Embryonic facial prominence (tissue), 1 donor: ENCODE measurements around the gene BCL2L11.
"Not testable (repeated sequence)": the region's sequence is repeated elsewhere in the genome, so short reads cannot be mapped to it uniquely, and the experiment has no call there.

ENCODE experiments used
- DNase-seq: peaks from one replicate; pipeline ENCODE4 v3.0.0-alpha.2; 2016; ENCODE audit errors: extremely low spot score

The BCL2L11 gene

DNA sequence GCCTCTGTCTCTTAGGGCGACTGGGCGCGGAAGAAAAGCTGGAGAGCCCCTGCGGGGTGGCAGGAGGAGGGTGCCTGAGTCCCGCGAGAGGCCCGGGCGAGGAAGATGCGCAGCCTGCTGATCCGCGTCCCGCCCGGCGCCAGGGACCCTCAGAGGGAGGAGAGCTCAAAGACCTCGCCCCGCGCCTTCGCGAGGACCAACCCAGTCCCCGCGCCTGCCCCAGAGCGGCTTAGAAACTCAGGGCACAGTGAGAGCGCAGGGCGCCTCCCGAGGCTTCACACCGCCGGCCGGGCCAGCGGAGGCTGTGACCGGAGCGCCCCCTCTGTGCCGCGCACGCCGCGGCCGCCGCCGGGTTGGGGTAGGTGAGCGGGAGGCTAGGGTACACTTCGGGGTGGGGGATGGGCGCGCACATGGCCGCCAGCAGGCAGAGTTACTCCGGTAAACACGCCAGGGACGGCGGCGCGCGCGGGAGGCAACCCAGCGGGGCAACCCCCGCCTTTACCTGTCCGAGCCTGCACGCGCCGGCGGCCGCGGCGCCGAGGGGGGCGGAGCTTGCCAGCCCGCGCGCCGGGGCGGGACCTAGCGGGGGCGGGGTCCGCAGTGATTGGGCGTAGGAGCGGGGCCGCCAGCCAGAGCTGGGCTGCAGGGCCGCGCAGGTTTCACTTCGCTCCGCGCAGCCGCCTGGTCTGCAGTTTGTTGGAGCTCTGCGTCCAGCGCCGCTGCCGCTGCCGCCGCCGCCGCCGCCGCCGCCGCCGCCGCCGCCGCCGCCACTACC, at the start of gene BCL2L11:
BCL2L11 (plus strand) TSS at position 662 of the 775 bp plus-strand sequence. CDS start 2,832 bp downstream, outside the sequence.
- peak; percentile 75 for DNase-seq

GRCh38 chr2:111071600-111072171, 49.0 kb upstream of the BCL2L11 start:
- no peak for DNase-seq

DNA sequence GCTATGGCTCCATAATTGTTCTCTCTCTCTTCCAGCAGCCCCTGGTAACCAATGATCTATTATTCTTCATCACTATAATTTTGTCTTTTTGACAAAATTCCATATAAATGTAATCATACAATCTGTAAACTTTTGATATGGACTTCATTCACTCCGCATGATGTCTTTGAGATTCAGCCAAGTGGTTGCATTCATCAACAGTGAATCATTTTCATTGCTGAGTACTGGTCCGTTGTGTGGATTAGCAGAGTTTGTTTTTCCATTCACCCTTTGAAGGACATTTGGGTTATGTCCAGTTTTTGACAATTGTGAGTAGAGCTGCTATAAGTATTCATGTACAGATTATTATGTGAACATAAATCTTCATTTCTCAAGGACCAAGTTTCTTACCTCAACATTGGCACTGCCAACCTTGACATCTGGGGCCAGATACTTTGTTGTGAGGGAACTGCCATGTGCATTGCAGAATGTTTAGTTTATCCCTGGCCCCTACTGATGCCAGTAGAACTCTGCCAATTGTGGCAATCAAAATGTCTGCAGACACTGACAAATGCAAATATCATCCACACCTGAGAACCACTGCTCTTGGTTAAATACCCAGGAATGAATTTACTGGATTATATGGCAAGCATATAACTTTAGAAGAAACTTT, 48.4 kb upstream of the BCL2L11 start:
- DNase-seq: no peak

DNA sequence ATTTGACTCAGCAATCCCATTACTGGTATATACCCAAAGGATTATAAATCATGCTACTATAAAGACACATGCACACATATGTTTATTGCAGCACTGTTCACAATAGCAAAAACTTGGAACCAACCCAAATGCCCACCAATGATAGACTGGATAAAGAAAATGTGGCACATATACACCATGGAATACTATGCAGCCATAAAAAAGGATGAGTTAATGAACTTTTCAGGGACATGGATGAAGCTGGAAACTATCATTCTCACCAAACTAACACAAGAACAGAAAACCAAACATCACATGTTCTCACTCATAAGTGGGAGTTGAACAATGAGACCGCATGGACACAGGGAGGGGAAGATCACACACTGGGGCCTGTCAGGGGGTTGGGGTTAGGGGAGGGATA, 38.1 kb upstream of the BCL2L11 start:
- not testable (repeated sequence) for DNase-seq

GRCh38 chr2:111091811-111092211, 28.9 kb upstream of the BCL2L11 start:
- DNase-seq: no peak

GRCh38 chr2:111094691-111095090, 26.0 kb upstream of the BCL2L11 start:
- DNase-seq: no peak

GRCh38 chr2:111095434-111095833, 25.3 kb upstream of the BCL2L11 start:
- DNase-seq: no peak

DNA sequence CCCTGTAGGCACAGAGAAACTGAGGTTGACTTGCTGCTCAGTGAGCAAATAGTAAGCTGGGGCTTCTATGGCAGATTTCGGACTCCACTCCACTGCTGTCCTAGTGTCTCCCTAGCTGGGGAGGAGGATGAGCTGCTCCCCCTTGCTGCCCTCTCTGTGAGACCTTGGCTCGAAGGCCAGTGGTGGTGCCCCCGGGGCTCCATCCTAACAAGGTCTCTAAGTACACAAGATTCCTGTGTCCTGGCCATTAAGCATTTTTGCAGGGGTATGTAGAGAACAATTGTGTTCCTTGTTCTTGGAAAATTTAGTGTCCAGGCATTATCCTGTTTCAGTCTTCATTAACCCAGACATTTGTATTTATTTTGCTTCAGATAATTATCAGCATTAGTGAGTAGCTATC, 21.3 kb upstream of the BCL2L11 start:
- DNase-seq: no peak

DNA sequence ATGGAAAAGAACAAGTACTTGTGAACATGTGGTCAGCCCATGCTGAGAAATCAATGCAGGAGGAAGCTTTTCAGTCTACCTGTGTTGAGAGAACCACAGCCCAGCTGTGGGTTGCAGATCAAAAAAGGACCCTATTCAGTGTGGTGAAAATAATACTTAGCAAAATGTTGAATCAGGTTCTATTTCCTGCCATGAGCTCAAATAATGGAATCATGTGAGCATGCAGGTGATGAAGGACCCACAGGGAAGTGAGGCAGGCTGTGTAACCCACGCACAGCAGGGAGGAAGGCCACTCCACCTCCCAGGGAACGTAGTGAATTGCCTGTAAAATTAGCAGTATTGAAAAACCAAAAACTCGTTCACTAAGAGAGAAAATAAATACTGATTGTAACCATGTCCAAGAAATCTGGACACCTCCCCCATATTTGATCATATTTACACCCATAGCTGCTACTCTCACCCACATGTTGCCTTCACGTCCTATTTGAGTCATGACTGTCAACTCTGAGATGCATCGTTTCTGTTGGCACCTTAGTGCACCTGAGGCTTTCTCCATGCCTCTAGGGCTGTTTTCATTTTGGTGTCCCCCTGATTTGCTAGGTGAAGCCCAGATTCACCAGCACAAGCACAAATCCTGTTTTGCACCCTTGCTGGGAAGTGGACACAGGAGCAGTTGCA, 20.5 kb upstream of the BCL2L11 start:
- DNase-seq: no peak

- DNase-seq: no peak
Measured at GRCh38 chr2:111100765-111101162, 19.9 kb upstream of the BCL2L11 start.

- no peak for DNase-seq
Measured at GRCh38 chr2:111101592-111101991, 19.1 kb upstream of the BCL2L11 start.

DNA sequence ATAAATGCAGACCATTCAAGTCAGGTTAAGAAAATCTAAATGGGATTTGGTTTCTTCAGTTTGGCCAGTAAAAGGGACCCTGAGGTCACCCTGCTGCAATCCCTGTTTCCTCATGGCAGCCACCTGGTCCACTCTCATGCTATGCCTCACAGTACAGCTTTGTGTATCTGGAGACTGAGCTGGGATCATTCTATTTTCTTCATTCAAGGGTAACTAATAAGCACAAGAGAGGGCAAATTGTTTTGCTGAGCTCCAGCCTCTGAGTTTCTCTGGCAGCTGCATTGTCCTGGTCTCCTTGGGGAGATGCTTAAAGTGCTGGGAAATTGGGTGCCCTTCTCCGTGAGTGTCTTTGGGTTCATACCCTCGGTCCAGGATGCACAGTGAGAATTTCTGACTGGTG, 18.5 kb upstream of the BCL2L11 start:
- no peak for DNase-seq

- DNase-seq: no peak
Measured at GRCh38 chr2:111105926-111106325, 14.8 kb upstream of the BCL2L11 start.

GRCh38 chr2:111106706-111107105, 14.0 kb upstream of the BCL2L11 start:
- DNase-seq: no peak

- DNase-seq: no peak
Measured at GRCh38 chr2:111108745-111109271, 11.9 kb upstream of the BCL2L11 start.

- DNase-seq: no peak
Measured at GRCh38 chr2:111111101-111111755, 9.5 kb upstream of the BCL2L11 start.

- no peak for DNase-seq
Measured at GRCh38 chr2:111113838-111114237, 6.9 kb upstream of the BCL2L11 start.

GRCh38 chr2:111116011-111116746, 4.5 kb upstream of the BCL2L11 start:
- no peak for DNase-seq

DNA sequence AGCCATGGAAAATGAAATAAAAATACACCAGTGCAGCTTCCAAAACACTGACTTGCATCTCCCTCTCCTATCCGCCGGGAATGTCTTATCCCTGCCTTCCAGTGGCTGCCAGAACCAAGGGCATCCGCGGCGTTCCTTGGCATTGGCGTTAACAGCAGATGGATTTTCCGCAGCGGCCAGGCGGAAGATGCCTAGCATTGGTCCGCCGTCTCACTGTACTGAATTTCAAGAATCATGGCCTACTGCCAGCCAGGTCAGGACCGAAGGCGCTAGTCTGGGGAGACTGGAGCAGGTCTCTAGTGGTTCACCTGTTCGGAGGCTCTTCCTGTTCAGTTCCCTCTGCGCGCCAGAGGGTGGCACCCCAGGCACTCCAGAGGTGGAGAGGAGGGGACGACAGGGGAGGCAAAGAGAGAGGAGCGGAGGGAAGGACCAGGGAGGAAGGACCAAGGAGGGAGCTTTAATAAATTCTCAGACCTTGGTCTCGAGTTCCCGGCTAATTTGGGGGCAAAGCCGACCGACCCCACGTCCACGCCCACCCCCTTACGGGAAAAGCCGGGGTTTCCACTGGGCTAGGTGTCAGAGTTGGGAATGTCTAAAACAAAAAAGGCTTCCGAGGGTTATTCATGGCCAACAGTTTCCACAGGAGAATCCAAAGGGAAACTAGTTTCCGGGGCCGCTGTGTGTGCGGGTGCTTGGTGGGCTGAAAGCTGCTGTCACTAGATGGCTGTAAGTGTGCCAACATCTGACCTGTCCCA, 3.7 kb upstream of the BCL2L11 start:
- peak; percentile 75 for DNase-seq
